ENCODE data around the gene GLB1L.

- TF ChIP-seq EZH2 (IDR thresholded peaks at IDR 0.05): no peak
- TF ChIP-seq POLR2AphosphoS5 (IDR thresholded peaks at IDR 0.05; ENCODE audit: borderline replicate concordance, low read depth, low read length): no peak
Observed at GRCh38 chr2:219284501-219285372, 39.5 kb upstream of the GLB1L start.
